Liver (tissue), 9 donors: ENCODE results near the gene RNF13. TPM values are rescaled to one million over a fixed set of nuclear protein-coding genes. Genes with fewer than 3 reads are reported as not detected.

Experiments used
- DNase-seq: peaks from one replicate; pipeline ENCODE4 v3.0.0-alpha.2; 2017; ENCODE audit warnings: low spot score
- H3K27ac ChIP-seq, 2 donors: one replicate each; pipeline ENCODE4 v1.7.0; 2013; ENCODE audit warnings: inconsistent platforms in 2 of 2, low read length in 2 of 2, control low read depth in 1 of 2, low read depth in 1 of 2, mild to moderate bottlenecking in 1 of 2
- H3K27me3 ChIP-seq, 4 donors: one replicate each; pipeline versions ENCODE4 v1.6.1 to v1.7.0; 2013; ENCODE audit warnings: low read length in 3 of 4, inconsistent platforms in 1 of 4, mild to moderate bottlenecking in 1 of 4, moderate library complexity in 1 of 4; ENCODE audit not compliant: control insufficient read depth in 4 of 4, insufficient read depth in 4 of 4
- H3K36me3 ChIP-seq, 4 donors: one replicate each; pipeline versions ENCODE4 v1.6.1 to v1.7.0; 2013; ENCODE audit warnings: low read length in 3 of 4, mild to moderate bottlenecking in 3 of 4, low read depth in 1 of 4, moderate library complexity in 1 of 4; ENCODE audit not compliant: control insufficient read depth in 4 of 4, insufficient read depth in 3 of 4
- H3K4me1 ChIP-seq, 4 donors: one replicate each; pipeline versions ENCODE4 v1.6.1 to v1.7.0; 2013; ENCODE audit warnings: low read length in 3 of 4, mild to moderate bottlenecking in 3 of 4, moderate library complexity in 1 of 4; ENCODE audit not compliant: control insufficient read depth in 4 of 4, insufficient read depth in 4 of 4
- H3K4me3 ChIP-seq, 3 donors: one replicate each; pipeline versions ENCODE4 v1.6.1 to v1.7.0; 2013; ENCODE audit warnings: low read length in 3 of 3, control low read depth in 1 of 3, low read depth in 1 of 3, mild to moderate bottlenecking in 1 of 3
- H3K9ac ChIP-seq, 2 donors: one replicate each; pipeline ENCODE4 v1.7.0; 2013; ENCODE audit warnings: low read length in 2 of 2, mild to moderate bottlenecking in 2 of 2, moderate library complexity in 2 of 2, control low read depth in 1 of 2, low read depth in 1 of 2
- H3K9me3 ChIP-seq, 4 donors: one replicate each; pipeline versions ENCODE4 v1.6.1 to v1.7.0; 2013; ENCODE audit warnings: low read length in 3 of 4; ENCODE audit not compliant: control insufficient read depth in 4 of 4
- ATF3 ChIP-seq: IDR thresholded peaks from 2 replicates; pipeline ENCODE4 v1.6.1; 2016; ENCODE audit warnings: antibody characterized with exemption
- CTCF ChIP-seq: fragments of 150-350 bp; IDR thresholded peaks from 2 replicates; pipeline ENCODE4 v1.5.1; 2017; ENCODE audit warnings: improper control_type of control experiment, low read depth, low read length; ENCODE audit not compliant: missing input control
- EGR1 ChIP-seq, 2 donors: IDR thresholded peaks; 2 replicates each; pipeline ENCODE4 v1.6.1; 2016 to 2018; ENCODE audit warnings: antibody characterized with exemption in 2 of 2, low read depth in 2 of 2
- FOXA1 ChIP-seq: IDR thresholded peaks from 2 replicates; pipeline ENCODE4 v1.6.1; 2016; ENCODE audit warnings: antibody characterized with exemption
- FOXA2 ChIP-seq: IDR thresholded peaks from 2 replicates; pipeline ENCODE4 v1.6.1; 2016; ENCODE audit warnings: antibody characterized with exemption
- GABPA ChIP-seq, 2 donors: IDR thresholded peaks in 1 of 2; conservative IDR thresholded peaks in 1 of 2; 2 replicates each; pipeline ENCODE4 v1.6.1; 2016; ENCODE audit warnings: antibody characterized with exemption in 2 of 2, mild to moderate bottlenecking in 1 of 2, moderate library complexity in 1 of 2
- HNF4A ChIP-seq, 2 donors: conservative IDR thresholded peaks; 2 replicates each; pipeline ENCODE4 v1.6.1; 2016; ENCODE audit warnings: antibody characterized with exemption in 2 of 2, mild to moderate bottlenecking in 2 of 2
- HNF4G ChIP-seq: IDR thresholded peaks from 2 replicates; pipeline ENCODE4 v1.6.1; 2016; ENCODE audit warnings: antibody characterized with exemption
- JUND ChIP-seq, 2 donors: IDR thresholded peaks; 2 replicates each; pipeline ENCODE4 v1.6.1; 2016; ENCODE audit warnings: antibody characterized with exemption in 2 of 2
- MAX ChIP-seq: IDR thresholded peaks from 2 replicates; pipeline ENCODE4 v1.6.1; 2016; ENCODE audit warnings: antibody characterized with exemption
- NR2F2 ChIP-seq: IDR thresholded peaks from 2 replicates; pipeline ENCODE4 v1.6.1; 2016; ENCODE audit warnings: antibody characterized with exemption
- RAD21 ChIP-seq, 2 donors: IDR thresholded peaks; 2 replicates each; pipeline ENCODE4 v1.6.1; 2016; ENCODE audit warnings: antibody characterized with exemption in 2 of 2, mild to moderate bottlenecking in 2 of 2
- REST ChIP-seq: IDR thresholded peaks from 2 replicates; pipeline ENCODE4 v1.6.1; 2016; ENCODE audit warnings: antibody characterized with exemption, mild to moderate bottlenecking
- RXRA ChIP-seq, 2 donors: IDR thresholded peaks; 2 replicates each; pipeline ENCODE4 v1.6.1; 2017 to 2018; ENCODE audit warnings: antibody characterized with exemption in 2 of 2, mild to moderate bottlenecking in 1 of 2
- SP1 ChIP-seq: IDR thresholded peaks from 2 replicates; pipeline ENCODE4 v1.6.1; 2018; ENCODE audit warnings: antibody characterized with exemption, mild to moderate bottlenecking
- TAF1 ChIP-seq: conservative IDR thresholded peaks from 2 replicates; pipeline ENCODE4 v1.6.1; 2016; ENCODE audit warnings: antibody characterized with exemption, mild to moderate bottlenecking
- YY1 ChIP-seq: IDR thresholded peaks from 2 replicates; pipeline ENCODE4 v1.6.1; 2016; ENCODE audit warnings: antibody characterized with exemption, mild to moderate bottlenecking
- ZBTB33 ChIP-seq: IDR thresholded peaks from 2 replicates; pipeline ENCODE4 v1.6.1; 2016; ENCODE audit warnings: antibody characterized with exemption
- WGBS: extraction: QIAGEN DNeasy Blood & Tissue Kit; methylation state at CpG from one replicate; pipeline ENCODE4 v1.1.7; 2013; 5-methylcytosine and 5-hydroxymethylcytosine counted together
- polyA plus RNA-seq, 2 donors: library from polyadenylated mRNA; stranded (reverse) in 1 of 2; unstranded in 1 of 2; fragments of 200-250 nt in 1 of 2; fragments of >200 nt in 1 of 2; fragmentation: Nextera tagmentation in 1 of 2; extraction: Ambion mirVana in 1 of 2; gene quantifications; one replicate each; pipeline versions ENCODE4 v1.2.1 to v1.2.3, GENCODE V29; 2013 to 2015
- total RNA-seq, 2 donors: library from RNA; depleted of rRNA; stranded (reverse); fragments of >200 nt; gene quantifications; one replicate each; pipeline ENCODE4 v1.2.3, GENCODE V29; 2014
- donor health status: healthy.
- donor health status: healthy.
- donor health status: healthy.
- donor health status: healthy.
- donor health status: healthy.

Gene RNF13
- total and polyA plus RNA-seq, 4 donors, result 31.3 to 70.5 (median 59.9) TPM

GRCh38 chr3:149860881-149861280 is 47.9 kb downstream of the RNF13 start:
- Histone ChIP-seq H3K4me1 (peaks cover 0 to 1% (median 0%) of the 10 kb centered on the region in 4 donors), H3K9ac (no peak overlapping the region), H3K9me3 (no peaks in the 10 kb centered on the region), H3K4me3 (no peak overlapping the region), H3K27ac (no peak overlapping the region), H3K27me3 (no peaks in the 10 kb centered on the region), H3K36me3 (peaks cover 0 to 3% (median 0%) of the 10 kb centered on the region in 4 donors)
- 87% methylated on average over 3 of the region's 3 CpGs for WGBS
- no peak for DNase-seq
- TF ChIP-seq HNF4A (conservative IDR thresholded peaks at IDR 0.05), result no peak
- no peak for TF ChIP-seq JUND (IDR thresholded peaks at IDR 0.05)
- TF ChIP-seq RXRA (IDR thresholded peaks at IDR 0.05), result no peak
- TF ChIP-seq TAF1, result no peak
- no peak for TF ChIP-seq HNF4G
- TF ChIP-seq ATF3, result no peak
- no peak for TF ChIP-seq FOXA1
- no peak for TF ChIP-seq EGR1 (IDR thresholded peaks at IDR 0.05; ENCODE audit: low read depth in 2 of 2)
- TF ChIP-seq NR2F2, result no peak
- no peak for TF ChIP-seq FOXA2
- TF ChIP-seq ZBTB33, result no peak
- TF ChIP-seq RAD21 (IDR thresholded peaks at IDR 0.05), result no peak
- no peak for TF ChIP-seq SP1

- Histone ChIP-seq H3K36me3 (peaks cover 0 to 8% (median 2%) of the 10 kb centered on the region in 4 donors), H3K9ac (no peak overlapping the region), H3K4me3 (no peak overlapping the region), H3K27ac (no peak overlapping the region), H3K27me3 (no peaks in the 10 kb centered on the region), H3K4me1 (peaks cover 0 to 1% (median 0%) of the 10 kb centered on the region in 4 donors), H3K9me3 (no peaks in the 10 kb centered on the region)
- whole genome bisulfite sequencing, result 97% methylated on average over 1 of the region's 1 CpG
- no peak for DNase-seq
- TF ChIP-seq GABPA (IDR thresholded peaks at IDR 0.05 in 1 of 2, conservative IDR thresholded peaks at IDR 0.05 in 1 of 2) (no peak), FOXA2 (no peak), EGR1 (IDR thresholded peaks at IDR 0.05; ENCODE audit: low read depth in 2 of 2) (no peak), CTCF (no peak), NR2F2 (no peak), REST (no peak), YY1 (no peak), ZBTB33 (no peak), TAF1 (no peak), HNF4G (no peak), MAX (no peak), RAD21 (IDR thresholded peaks at IDR 0.05) (no peak)
Observed at GRCh38 chr3:149867563-149867962, 54.5 kb downstream of the RNF13 start.
